K562 (cell line): ENCODE measurements around the gene PLSCR5. TPM values are rescaled to one million over a fixed set of nuclear protein-coding genes. Genes with fewer than 3 reads are reported as not detected.

Experiments used
- ARNT ChIP-seq, 2 experiments: fragments of 450-650 bp; IDR thresholded peaks; 2 replicates each; pipeline ENCODE4 v1.6.1; 2016; ENCODE audit warnings: mild to moderate bottlenecking in 1 of 2
- ATF3 ChIP-seq, 2 experiments: fragments of 450-650 bp in 1 of 2; sonication (generic) in 1 of 2; formaldehyde crosslinking in 1 of 2; IDR thresholded peaks in 1 of 2; conservative IDR thresholded peaks in 1 of 2; 2 replicates each; pipeline versions ENCODE4 v1.6.1 to v1.8.1; 2016 to 2023; ENCODE audit warnings: mild to moderate bottlenecking in 2 of 2, moderate library complexity in 2 of 2, inconsistent platforms in 1 of 2, missing genetic modification reagents in 1 of 2
- BCL6 ChIP-seq: fragments of 250-450 bp; sonication (Bioruptor Pico); IDR thresholded peaks from 2 replicates; pipeline ENCODE4 v1.4.0; 2020
- CBX5 ChIP-seq: IDR thresholded peaks from 2 replicates; pipeline ENCODE4 v1.6.1; 2014; ENCODE audit warnings: low read depth, borderline replicate concordance
- CEBPG ChIP-seq, 3 experiments: fragments of 200-800 bp in 1 of 3; sonication (Bioruptor generic) in 1 of 3; sonication (generic) in 1 of 3; formaldehyde crosslinking in 1 of 3; IDR thresholded peaks in 2 of 3; conservative IDR thresholded peaks in 1 of 3; 2 replicates each; pipeline versions ENCODE4 v1.6.1 to v1.8.0; 2016 to 2022; ENCODE audit warnings: missing compliant biosample characterization in 2 of 3, missing genetic modification characterization in 2 of 3, mild to moderate bottlenecking in 1 of 3, missing genetic modification reagents in 1 of 3
- MCM5 ChIP-seq: fragments of 450-650 bp; IDR thresholded peaks from 2 replicates; pipeline ENCODE4 v1.6.1; 2016; ENCODE audit warnings: low read depth
- NFRKB ChIP-seq: fragments of 450-650 bp; IDR thresholded peaks from 2 replicates; pipeline ENCODE4 v1.6.1; 2016; ENCODE audit warnings: low read depth
- NR3C1 ChIP-seq: sonication (generic); formaldehyde crosslinking; IDR thresholded peaks from 2 replicates; pipeline ENCODE4 v1.8.1; 2022; ENCODE audit warnings: missing genetic modification reagents
- TCF7L2 ChIP-seq: fragments of 150-350 bp; IDR thresholded peaks from 2 replicates; pipeline ENCODE4 v1.6.1; 2016; ENCODE audit warnings: low read depth, mild to moderate bottlenecking, low read length, moderate library complexity
- YY1 ChIP-seq, 3 experiments: IDR thresholded peaks; 2 replicates each; pipeline ENCODE4 v1.6.1; 2011; ENCODE audit warnings: low read length in 2 of 3, mild to moderate bottlenecking in 2 of 3, moderate library complexity in 2 of 3, borderline replicate concordance in 1 of 3, control low read depth in 1 of 3, low read depth in 1 of 3; ENCODE audit not compliant: insufficient read depth in 3 of 3, insufficient replicate concordance in 2 of 3, control insufficient read depth in 1 of 3, insufficient read length in 1 of 3; ENCODE audit errors: extremely low read depth in 1 of 3
- ZNF589 ChIP-seq: fragments of 200-800 bp; sonication (Bioruptor generic); IDR thresholded peaks from 2 replicates; pipeline ENCODE4 v1.6.1; 2016; ENCODE audit warnings: low read depth, missing genetic modification characterization, missing compliant biosample characterization
- ZNF780A ChIP-seq: fragments of 250-450 bp; sonication (Bioruptor Pico); IDR thresholded peaks from 2 replicates; pipeline ENCODE4 v1.5.0; 2021; ENCODE audit warnings: mild to moderate bottlenecking
- polyA plus RNA-seq, 8 experiments: library from polyadenylated mRNA; depleted of rRNA in 4 of 8; stranded (reverse) in 5 of 8; unstranded in 3 of 8; fragments of >200 nt; fragmentation: Nextera tagmentation in 2 of 8; fragmentation: Illumina TruSeq in 1 of 8; extraction: Ambion mirVana in 2 of 8; extraction: Trizol in 1 of 8; gene quantifications; 2 replicates each; pipeline versions ENCODE4 v1.2.1 to v1.2.3, GENCODE V29; 2011 to 2014; ENCODE audit warnings: inconsistent platforms in 1 of 8, missing spikeins in 1 of 8
- total RNA-seq, 7 experiments: library from RNA; depleted of rRNA in 6 of 7; stranded (reverse); fragments of >200 nt in 6 of 7; fragmentation: Illumina TruSeq in 2 of 7; extraction: Trizol in 2 of 7; gene quantifications; 2 replicates each; pipeline versions ENCODE4 v1.2.1 to v1.2.3, GENCODE V29; 2011 to 2021; ENCODE audit warnings: low replicate concordance in 1 of 7

PLSCR5 gene
- total and polyA plus RNA-seq, 9 of the 15 experiments (the other 6 are each of a cell fraction or from before 2014, with no cell fraction given) = not detected

DNA sequence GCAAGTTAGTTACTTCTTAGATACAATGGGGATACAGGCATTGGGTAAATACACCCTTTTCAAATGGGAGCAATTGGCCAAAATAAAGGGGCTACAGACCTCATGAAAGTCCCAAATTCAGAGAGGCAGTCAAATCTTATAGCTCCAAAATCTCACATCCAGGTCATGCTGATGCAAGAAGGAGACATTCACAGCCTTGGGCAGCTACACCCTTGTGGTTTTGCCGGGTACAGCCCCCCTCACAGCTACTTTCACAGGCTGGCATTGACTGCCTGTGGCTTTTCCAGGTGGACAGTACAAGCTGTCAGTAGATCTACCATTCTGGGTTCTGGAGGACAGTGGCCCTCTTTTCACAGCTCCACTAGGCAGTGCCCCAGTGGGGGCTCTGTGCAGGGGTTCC lies 43.3 kb downstream of the PLSCR5 start (continued):
- TF ChIP-seq MCM5 = no peak
- TF ChIP-seq ZNF780A = no peak
- no peak for TF ChIP-seq ZNF589 (CRISPR knock-in tag)
- TF ChIP-seq YY1 (IDR thresholded peaks at IDR 0.05; ENCODE audit: borderline replicate concordance in 1 of 3, control insufficient read depth in 1 of 3, extremely low read depth in 1 of 3, insufficient read depth in 3 of 3, insufficient read length in 1 of 3, insufficient replicate concordance in 2 of 3, low read depth in 1 of 3, low read length in 2 of 3) = no peak
- TF ChIP-seq TCF7L2 = no peak
- no peak for TF ChIP-seq NFRKB
- TF ChIP-seq CEBPG (CRISPR knock-in tag; IDR thresholded peaks at IDR 0.05) = peak; percentile 79
- TF ChIP-seq CEBPG (tag; conservative IDR thresholded peaks at IDR 0.05 in 1 of 2, IDR thresholded peaks at IDR 0.05 in 1 of 2) = peak in 1 of 2 experiments; percentile 67; a peak in 3 of 4 replicates
- TF ChIP-seq ATF3 (IDR thresholded peaks at IDR 0.05) = peak; percentile 65
- TF ChIP-seq ATF3 (CRISPR knock-in tag; conservative IDR thresholded peaks at IDR 0.05) = no peak
- no peak for TF ChIP-seq ARNT (IDR thresholded peaks at IDR 0.05)
- TF ChIP-seq CBX5 = no peak
- no peak for TF ChIP-seq BCL6
- TF ChIP-seq NR3C1 (CRISPR knock-in tag) = no peak
